Ishikawa (cell line): ENCODE data around the gene KCNQ1.

Source experiments
- CEBPB ChIP-seq: IDR thresholded peaks from 2 replicates; pipeline ENCODE4 v1.6.1; 2012
- CREB1 ChIP-seq: IDR thresholded peaks from 2 replicates; pipeline ENCODE4 v1.6.1; 2012; ENCODE audit warnings: low read depth
- EGR1 ChIP-seq: IDR thresholded peaks from 2 replicates; pipeline ENCODE4 v1.6.1; 2012
- EP300 ChIP-seq: IDR thresholded peaks from 2 replicates; pipeline ENCODE4 v1.6.1; 2012; ENCODE audit warnings: borderline replicate concordance
- MAX ChIP-seq: IDR thresholded peaks from 2 replicates; pipeline ENCODE4 v1.6.1; 2012
- NFIC ChIP-seq: IDR thresholded peaks from 2 replicates; pipeline ENCODE4 v1.6.1; 2012
- RAD21 ChIP-seq: IDR thresholded peaks from 2 replicates; pipeline ENCODE4 v1.6.1; 2012; ENCODE audit warnings: low read depth
- REST ChIP-seq: IDR thresholded peaks from 2 replicates; pipeline ENCODE4 v1.6.1; 2012; ENCODE audit warnings: low read depth, mild to moderate bottlenecking
- TAF1 ChIP-seq: IDR thresholded peaks from 2 replicates; pipeline ENCODE4 v1.6.1; 2012; ENCODE audit warnings: low read depth, mild to moderate bottlenecking
- TEAD4 ChIP-seq: IDR thresholded peaks from 2 replicates; pipeline ENCODE4 v1.6.1; 2012
- USF1 ChIP-seq: IDR thresholded peaks from 2 replicates; pipeline ENCODE4 v1.6.1; 2012
- YY1 ChIP-seq: IDR thresholded peaks from 2 replicates; pipeline ENCODE4 v1.6.1; 2012; ENCODE audit warnings: low read depth
- ZBTB7A ChIP-seq: IDR thresholded peaks from 2 replicates; pipeline ENCODE4 v1.6.1; 2012; ENCODE audit warnings: low read depth

- TF ChIP-seq MAX (no peak), CREB1 (no peak), EP300 (no peak), RAD21 (no peak), TAF1 (no peak), YY1 (no peak), NFIC (no peak), ZBTB7A (no peak), CEBPB (no peak), EGR1 (no peak), USF1 (no peak), REST (no peak), TEAD4 (no peak)
Measured at GRCh38 chr11:2589538-2589934, 144.7 kb downstream of the KCNQ1 start.
